ENCODE measurements around the gene ASPM.
"Not testable (repeated sequence)": the region's sequence is repeated elsewhere in the genome, so short reads cannot be mapped to it uniquely, and the experiment has no call there.

The ASPM gene

DNA sequence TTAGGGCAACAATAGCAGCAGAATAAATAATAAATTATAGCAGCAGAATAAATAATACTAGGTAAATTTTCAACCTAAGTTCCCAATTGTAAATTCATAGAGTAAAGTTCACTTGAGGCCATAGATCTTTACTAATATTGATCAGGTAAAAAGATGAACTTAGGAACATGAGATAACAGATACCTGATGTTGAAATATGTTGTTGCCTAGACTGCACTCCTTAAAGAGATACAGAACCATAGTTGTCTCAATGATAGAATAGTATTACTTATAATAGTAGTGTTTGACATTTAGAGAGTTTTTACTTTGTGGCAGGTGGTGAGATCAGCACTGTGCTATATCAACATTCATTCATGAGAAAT, 79.0 kb downstream of the ASPM start:
- DNase-seq, result no peak

- DNase-seq, result no peak
Measured at GRCh38 chr1:197066719-197067456, 79.6 kb downstream of the ASPM start, which contains the start of gene F13B. Gene F13B (minus strand): TSS chr1:197067260. CDS start chr1:197067223, 37 bp downstream.

DNA sequence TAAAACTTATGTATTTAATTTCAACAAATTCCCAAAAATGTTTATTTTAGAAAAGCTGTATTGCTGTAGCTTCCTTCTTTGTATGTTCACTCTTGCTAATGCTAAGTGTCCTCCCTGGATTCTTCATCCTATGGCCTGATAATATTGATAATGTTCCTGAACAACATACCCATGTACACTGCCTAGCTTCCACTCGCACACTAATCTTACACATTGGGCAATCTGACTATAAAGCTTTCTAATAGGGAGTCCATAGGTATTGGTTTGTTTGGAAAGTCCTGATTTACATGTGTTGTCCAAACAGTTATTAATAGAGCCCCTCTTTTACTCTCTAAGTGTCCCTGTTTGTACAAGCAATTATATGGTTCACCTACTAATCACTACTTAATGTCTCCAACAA, 80.2 kb downstream of the ASPM start:
- DNase-seq, result no peak

DNA sequence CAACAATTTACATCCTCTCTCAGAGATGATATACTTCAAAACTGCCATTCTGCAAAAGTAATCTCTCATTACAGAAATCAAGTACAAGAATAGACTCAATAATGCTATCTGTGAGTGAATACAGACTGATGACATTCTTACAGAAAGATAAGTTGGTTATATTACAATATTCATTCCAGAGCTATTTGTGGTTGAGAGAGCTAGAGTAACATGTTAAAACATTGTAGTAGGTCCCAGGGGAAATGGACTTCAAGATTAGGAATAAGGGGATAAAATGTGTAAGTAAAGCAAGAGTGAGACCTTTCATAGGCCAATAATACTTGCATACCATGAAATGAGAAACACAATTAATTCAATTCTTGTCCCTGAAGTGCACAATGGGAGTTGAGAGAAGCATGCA, 80.9 kb downstream of the ASPM start:
- no peak for DNase-seq

GRCh38 chr1:197063212-197063611, 83.3 kb downstream of the ASPM start:
- no peak for DNase-seq

DNA sequence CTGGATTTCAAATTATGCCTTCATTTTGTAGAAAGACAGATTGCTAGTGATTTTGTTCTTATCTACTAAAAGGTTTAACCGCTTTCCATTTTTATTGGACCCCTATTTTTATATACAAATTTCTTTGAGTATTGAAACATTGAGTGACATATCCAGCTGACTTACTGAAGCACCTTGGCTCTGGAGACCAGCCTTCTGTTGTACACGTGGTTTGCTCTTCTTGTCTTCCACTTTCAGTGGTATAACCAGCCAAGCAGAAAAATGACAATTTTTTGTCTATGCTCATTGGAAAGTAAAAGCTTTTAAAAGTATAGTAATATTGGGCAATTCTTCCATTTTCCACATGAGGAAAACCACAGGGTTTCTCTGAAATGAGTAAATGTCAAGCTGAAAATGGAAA, 83.8 kb downstream of the ASPM start:
- DNase-seq, result no peak

GRCh38 chr1:197049100-197049499, 97.4 kb downstream of the ASPM start:
- no peak for DNase-seq

- DNase-seq, result no peak
Measured at GRCh38 chr1:197042676-197043341, 103.7 kb downstream of the ASPM start.

GRCh38 chr1:197041486-197042353, 104.7 kb downstream of the ASPM start:
- no peak for DNase-seq

DNA sequence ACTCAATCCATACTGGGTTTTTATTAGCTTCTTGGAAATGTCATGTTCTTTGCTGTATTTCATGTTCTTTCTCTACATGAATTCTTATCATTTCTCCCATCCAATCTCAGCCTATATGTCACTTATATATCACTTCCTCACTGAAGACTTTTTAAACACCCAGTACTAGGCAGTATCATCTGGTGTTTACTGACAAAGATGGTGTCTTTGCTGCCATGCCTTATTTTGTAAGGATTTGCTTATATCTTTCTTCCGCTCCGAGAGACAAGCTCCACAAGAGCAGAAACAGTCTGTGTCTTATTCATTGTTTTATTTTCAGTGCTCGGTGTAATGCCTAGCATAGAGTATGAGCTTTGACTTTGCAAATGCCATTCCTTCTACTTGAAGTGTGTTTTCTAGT, 109.6 kb downstream of the ASPM start:
- DNase-seq, result no peak

- not testable (repeated sequence) for DNase-seq
Measured at GRCh38 chr1:197034631-197035339, 111.7 kb downstream of the ASPM start.
